ENCODE results near the gene LTV1. TPM values are rescaled to one million over a fixed set of nuclear protein-coding genes. Genes with fewer than 3 reads are reported as not detected.
"Not testable (repeated sequence)": the region's sequence is repeated elsewhere in the genome, so short reads cannot be mapped to it uniquely, and the experiment has no call there.

The LTV1 gene
- total and polyA plus RNA-seq, 2 donors (not counting 3 experiments of a cell fraction or from before 2014, with no cell fraction given) = 5.2 to 26.9 TPM

- H2AFZ ChIP-seq (ENCODE audit: low read depth, low read length); H3K27ac ChIP-seq (ENCODE audit: insufficient read depth, low read depth, low read length); H3K36me3 ChIP-seq (ENCODE audit: control insufficient read depth in 2 of 2, extremely low read depth in 1 of 2, insufficient read depth in 2 of 2, low read length in 2 of 2); H3K9ac ChIP-seq (replicated peaks; ENCODE audit: extremely low read depth, insufficient read depth, low read length); H3K4me2 ChIP-seq (ENCODE audit: insufficient read depth, low read length); intact Hi-C loops (cut with micrococcal nuclease); POLR2A ChIA-PET; H3K27me3 ChIP-seq (ENCODE audit: control insufficient read depth in 2 of 2, insufficient read depth in 2 of 2, low read length in 2 of 2); H4K20me1 ChIP-seq (replicated peaks; ENCODE audit: control insufficient read depth, extremely low read depth, insufficient read depth, low read length); FAIRE-seq; DNase-seq (ENCODE audit: low read depth, low spot score); BruUV-seq (replicated peaks); H3K9me1 ChIP-seq (replicated peaks; ENCODE audit: control insufficient read depth, extremely low read depth, insufficient read depth, low read length); H3K9me3 ChIP-seq (replicated peaks; ENCODE audit: control insufficient read depth, insufficient read depth, low read length); dilution Hi-C loops (cut with MboI; ENCODE audit: extremely low pct_ligation_motif_present, low sequenced_read_pairs); CTCF ChIA-PET; H3K4me3 ChIP-seq (replicated peaks in 1 of 3; ENCODE audit: insufficient read depth in 1 of 3, low read depth in 1 of 3, low read length in 3 of 3); H3K79me2 ChIP-seq (ENCODE audit: control insufficient read depth, insufficient read depth, low read length): not testable (repeated sequence)
- H3K4me1 ChIP-seq (ENCODE audit: control insufficient read depth, extremely low read depth, insufficient read depth, low read length) = peaks cover 13% of the 10 kb centered on the region
These were observed 44.7 kb upstream of the LTV1 start for GRCh38 chr6:143798487-143798886.

GRCh38 chr6:143802833-143803565 lies 40.1 kb upstream of the LTV1 start:
- no peaks in the 10 kb centered on the region for H3K36me3 ChIP-seq (ENCODE audit: control insufficient read depth in 2 of 2, extremely low read depth in 1 of 2, insufficient read depth in 2 of 2, low read length in 2 of 2)
- intact Hi-C loops (cut with micrococcal nuclease) = no loop called here
- H3K9me1 ChIP-seq (replicated peaks; ENCODE audit: control insufficient read depth, extremely low read depth, insufficient read depth, low read length) = no peaks in the 10 kb centered on the region
- H3K27me3 ChIP-seq (ENCODE audit: control insufficient read depth in 2 of 2, insufficient read depth in 2 of 2, low read length in 2 of 2) = no peaks in the 10 kb centered on the region
- ChIA-PET CTCF (interaction anchor here (1.0 to 2.0 kb wide), 4 partner anchors 8 to 228 kb away, joined by 3 to 6 read pairs (median 4); no protein-coding TSS in a partner anchor), POLR2A (interaction anchor here (0.7 kb wide), 1 partner anchor 20 kb away, joined by 3 read pairs; no protein-coding TSS in a partner anchor)
- H3K9me3 ChIP-seq (replicated peaks; ENCODE audit: control insufficient read depth, insufficient read depth, low read length) = no peaks in the 10 kb centered on the region
- no TSS peak for BruUV-seq (replicated peaks)
- peak; percentile 8 for TF ChIP-seq GATA2 (IDR thresholded peaks at IDR 0.05; ENCODE audit: insufficient read depth, insufficient read length, low read depth, low read length)
- TF ChIP-seq FOS (IDR thresholded peaks at IDR 0.05; ENCODE audit: borderline replicate concordance, insufficient read depth, low read length) = peak; percentile 49
- no peak for TF ChIP-seq CTCF (IDR thresholded peaks at IDR 0.05; ENCODE audit: extremely low read depth in 1 of 2, insufficient read depth in 1 of 2, low read depth in 1 of 2, low read length in 2 of 2)
- peaks cover 2% of the 10 kb centered on the region for H3K79me2 ChIP-seq (ENCODE audit: control insufficient read depth, insufficient read depth, low read length)
- DNase-seq (ENCODE audit: low read depth, low spot score) = peak; percentile 74
- H4K20me1 ChIP-seq (replicated peaks; ENCODE audit: control insufficient read depth, extremely low read depth, insufficient read depth, low read length) = no peaks in the 10 kb centered on the region
- peaks cover 45% of the 10 kb centered on the region for H3K4me1 ChIP-seq (ENCODE audit: control insufficient read depth, extremely low read depth, insufficient read depth, low read length)
- no peak overlapping the region for H3K4me3 ChIP-seq (replicated peaks in 1 of 3; ENCODE audit: insufficient read depth in 1 of 3, low read depth in 1 of 3, low read length in 3 of 3)
- peak overlapping the region; percentile 55 for H3K27ac ChIP-seq (ENCODE audit: insufficient read depth, low read depth, low read length)
- no peak overlapping the region for H2AFZ ChIP-seq (ENCODE audit: low read depth, low read length)
- peak overlapping the region; percentile 58 for H3K4me2 ChIP-seq (ENCODE audit: insufficient read depth, low read length)
- no peak for FAIRE-seq
- dilution Hi-C loops (cut with MboI; ENCODE audit: extremely low pct_ligation_motif_present, low sequenced_read_pairs) = no loop called here
- no peak overlapping the region for H3K9ac ChIP-seq (replicated peaks; ENCODE audit: extremely low read depth, insufficient read depth, low read length)

All from endothelial cell of umbilical vein (primary cell).